ENCODE measurements around the gene FIBP.

DNA sequence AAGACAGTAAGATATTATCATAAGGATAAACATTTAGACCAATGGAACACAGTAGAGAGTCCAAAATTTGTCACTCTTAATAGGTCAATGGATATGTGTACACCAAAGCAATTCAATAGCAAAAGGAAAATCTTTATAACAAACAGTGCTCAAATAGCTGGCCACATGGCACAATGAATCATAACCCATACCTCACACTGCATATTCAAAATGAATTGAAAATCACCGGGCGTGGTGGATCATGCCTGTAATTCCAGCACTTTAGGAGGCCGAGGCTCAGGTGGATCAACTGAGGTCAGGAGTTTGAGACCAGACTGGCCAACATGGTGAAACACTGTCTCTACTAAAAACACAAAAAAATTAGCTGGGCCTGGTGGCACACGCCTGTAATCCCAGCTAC lies 46.1 kb downstream of the FIBP start:
- TF ChIP-seq SMC3 (IDR thresholded peaks at IDR 0.05; ENCODE audit: low read depth, low read length), result no peak
- TF ChIP-seq MXI1 (IDR thresholded peaks at IDR 0.05; ENCODE audit: borderline replicate concordance, low read depth, low read length), result no peak
- TF ChIP-seq, protein P1, sequence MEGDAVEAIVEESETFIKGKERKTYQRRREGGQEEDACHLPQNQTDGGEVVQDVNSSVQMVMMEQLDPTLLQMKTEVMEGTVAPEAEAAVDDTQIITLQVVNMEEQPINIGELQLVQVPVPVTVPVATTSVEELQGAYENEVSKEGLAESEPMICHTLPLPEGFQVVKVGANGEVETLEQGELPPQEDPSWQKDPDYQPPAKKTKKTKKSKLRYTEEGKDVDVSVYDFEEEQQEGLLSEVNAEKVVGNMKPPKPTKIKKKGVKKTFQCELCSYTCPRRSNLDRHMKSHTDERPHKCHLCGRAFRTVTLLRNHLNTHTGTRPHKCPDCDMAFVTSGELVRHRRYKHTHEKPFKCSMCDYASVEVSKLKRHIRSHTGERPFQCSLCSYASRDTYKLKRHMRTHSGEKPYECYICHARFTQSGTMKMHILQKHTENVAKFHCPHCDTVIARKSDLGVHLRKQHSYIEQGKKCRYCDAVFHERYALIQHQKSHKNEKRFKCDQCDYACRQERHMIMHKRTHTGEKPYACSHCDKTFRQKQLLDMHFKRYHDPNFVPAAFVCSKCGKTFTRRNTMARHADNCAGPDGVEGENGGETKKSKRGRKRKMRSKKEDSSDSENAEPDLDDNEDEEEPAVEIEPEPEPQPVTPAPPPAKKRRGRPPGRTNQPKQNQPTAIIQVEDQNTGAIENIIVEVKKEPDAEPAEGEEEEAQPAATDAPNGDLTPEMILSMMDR (conservative IDR thresholded peaks at IDR 0.05; ENCODE audit: low read depth, low read length), result no peak
